ENCODE results near the gene GJA10.

GJA10 gene

GRCh38 chr6:89866024-89866678 lies 28.1 kb upstream of the GJA10 start:
- no peak overlapping the region for H3K4me3 ChIP-seq (ENCODE audit: low read length)
- TF ChIP-seq CTCF (conservative IDR thresholded peaks at IDR 0.05; ENCODE audit: low read depth, low read length), result no peak

GRCh38 chr6:89873721-89874120 lies 20.5 kb upstream of the GJA10 start:
- DNase-seq (ENCODE audit: low read depth), result no peak
- no peak overlapping the region for H3K4me3 ChIP-seq (ENCODE audit: low read length)
- no peak for TF ChIP-seq CTCF (conservative IDR thresholded peaks at IDR 0.05; ENCODE audit: low read depth, low read length)

More at GRCh38 chr6:89866024-89866678, 28.1 kb upstream of the GJA10 start:
- no peak for DNase-seq (ENCODE audit: low read depth)

GRCh38 chr6:89874438-89874837 lies 19.8 kb upstream of the GJA10 start:
- DNase-seq (ENCODE audit: low read depth), result no peak
- no peak overlapping the region for H3K4me3 ChIP-seq (ENCODE audit: low read length)
- no peak for TF ChIP-seq CTCF (conservative IDR thresholded peaks at IDR 0.05; ENCODE audit: low read depth, low read length)

GRCh38 chr6:89886378-89887120 lies 7.7 kb upstream of the GJA10 start:
- no peak for TF ChIP-seq CTCF (conservative IDR thresholded peaks at IDR 0.05; ENCODE audit: low read depth, low read length)
- no peak for DNase-seq (ENCODE audit: low read depth)
- no peak overlapping the region for H3K4me3 ChIP-seq (ENCODE audit: low read length)

- no peak for TF ChIP-seq CTCF (conservative IDR thresholded peaks at IDR 0.05; ENCODE audit: low read depth, low read length)
- no peak overlapping the region for H3K4me3 ChIP-seq (ENCODE audit: low read length)
- DNase-seq (ENCODE audit: low read depth), result no peak
Measured at GRCh38 chr6:89887452-89888137, 6.7 kb upstream of the GJA10 start.

- DNase-seq (ENCODE audit: low read depth), result no peak
- no peak for TF ChIP-seq CTCF (conservative IDR thresholded peaks at IDR 0.05; ENCODE audit: low read depth, low read length)
- H3K4me3 ChIP-seq (ENCODE audit: low read length), result no peak overlapping the region
Measured at GRCh38 chr6:89888138-89888514, 6.1 kb upstream of the GJA10 start.

Measured in retinal pigment epithelial cell (primary cell).